ENCODE results near the gene PPFIA1.

GRCh38 chr11:70410276-70411205, 140.1 kb downstream of the PPFIA1 start:
- TF ChIP-seq FOXP2 (optimal IDR thresholded peaks at IDR 0.05; ENCODE audit: control extremely low read depth, extremely low read length, insufficient read depth) (no peak), POLR2AphosphoS5 (IDR thresholded peaks at IDR 0.05; ENCODE audit: borderline replicate concordance, low read depth, low read length) (no peak)

Data from SK-N-MC (cell line).